ENCODE results near the gene GJB5. TPM values are rescaled to one million over a fixed set of nuclear protein-coding genes. Genes with fewer than 3 reads are reported as not detected.

GJB5 gene
- polyA plus RNA-seq, 1 of the 3 experiments (the other 2 are of a cell fraction), result not detected

DNA sequence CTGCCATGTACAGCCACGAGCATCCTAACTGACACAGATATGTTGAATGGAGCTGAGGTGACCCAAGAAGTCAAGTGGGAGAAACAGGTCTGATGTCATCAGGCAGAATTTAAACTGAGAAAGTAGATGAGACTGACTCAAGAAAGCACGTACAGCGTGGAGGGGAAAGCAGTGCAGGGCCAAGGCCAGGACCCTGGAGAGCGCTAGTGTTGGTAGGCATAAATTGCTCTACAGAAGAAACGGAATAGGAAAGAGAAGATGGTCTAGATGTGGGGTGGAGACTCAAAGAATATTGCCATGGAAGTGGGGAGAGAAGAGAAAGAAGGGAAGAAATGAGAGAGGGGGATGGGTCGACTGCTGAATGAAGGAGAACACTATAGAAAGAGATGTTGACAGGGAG, 45.3 kb upstream of the GJB5 start:
- Histone ChIP-seq H3K4me3 (ENCODE audit: low read depth in 2 of 2, low read length in 1 of 2) (no peak overlapping the region), H3K9me2 (no peaks in the 10 kb centered on the region), H3F3A (replicated peaks; ENCODE audit: insufficient read depth) (no peaks in the 10 kb centered on the region), H4K20me1 (ENCODE audit: insufficient read depth) (no peaks in the 10 kb centered on the region), H3K4me2 (no peak overlapping the region), H3K36me3 (replicated peaks in 1 of 2; ENCODE audit: control insufficient read depth in 1 of 2, insufficient read depth in 2 of 2, low read length in 1 of 2) (no peaks in the 10 kb centered on the region), H3K27me3 (ENCODE audit: insufficient read depth) (no peaks in the 10 kb centered on the region), H3K79me2 (ENCODE audit: insufficient read depth) (no peaks in the 10 kb centered on the region), H3K9ac (no peak overlapping the region), H3K4me1 (ENCODE audit: control insufficient read depth in 1 of 2, insufficient read depth in 2 of 2, low read depth in 1 of 2, low read length in 1 of 2) (peaks cover 0 to 10% of the 10 kb centered on the region in 2 experiments; a peak in 2 of 4 replicates), H2AFZ (ENCODE audit: low read depth) (no peak overlapping the region), H3K9me3 (no peaks in the 10 kb centered on the region), H3K27ac (ENCODE audit: low read depth in 2 of 2, low read length in 1 of 2) (no peak overlapping the region)
- CTCF ChIA-PET, result interaction anchor here (0.8 to 1.3 kb wide), 2 partner anchors 24 to 32 kb away, joined by 3 read pairs; no protein-coding TSS in a partner anchor
- POLR2A ChIA-PET, result no interaction called here
- TF ChIP-seq MXI1 (IDR thresholded peaks at IDR 0.05; ENCODE audit: low read depth, low read length), result no peak
- TF ChIP-seq YY1 (IDR thresholded peaks at IDR 0.05; ENCODE audit: low read depth), result no peak
- TF ChIP-seq GATA2 (CRISPR knock-in tag; IDR thresholded peaks at IDR 0.05), result no peak
- TF ChIP-seq EZH2phosphoT487 (IDR thresholded peaks at IDR 0.05; ENCODE audit: borderline replicate concordance, low read depth), result no peak
- TF ChIP-seq GABPA (IDR thresholded peaks at IDR 0.05; ENCODE audit: low read depth), result no peak
- no peak for TF ChIP-seq TAF1 (IDR thresholded peaks at IDR 0.05; ENCODE audit: borderline replicate concordance, low read depth, low read length)
- DNase-seq, result no peak
- 14% methylated on average over 6 of the region's 6 CpGs for WGBS (ENCODE audit: low lambda C conversion rate)

GRCh38 chr1:34710812-34711211, 44.0 kb upstream of the GJB5 start:
- POLR2A ChIA-PET, result no interaction called here
- H3F3A ChIP-seq (replicated peaks; ENCODE audit: insufficient read depth), result no peaks in the 10 kb centered on the region
- no peak for TF ChIP-seq RAD21 (IDR thresholded peaks at IDR 0.05; ENCODE audit: low read length)
- TF ChIP-seq CTCF (IDR thresholded peaks at IDR 0.05), result no peak
- TF ChIP-seq, protein P1, sequence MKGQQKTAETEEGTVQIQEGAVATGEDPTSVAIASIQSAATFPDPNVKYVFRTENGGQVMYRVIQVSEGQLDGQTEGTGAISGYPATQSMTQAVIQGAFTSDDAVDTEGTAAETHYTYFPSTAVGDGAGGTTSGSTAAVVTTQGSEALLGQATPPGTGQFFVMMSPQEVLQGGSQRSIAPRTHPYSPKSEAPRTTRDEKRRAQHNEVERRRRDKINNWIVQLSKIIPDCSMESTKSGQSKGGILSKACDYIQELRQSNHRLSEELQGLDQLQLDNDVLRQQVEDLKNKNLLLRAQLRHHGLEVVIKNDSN (IDR thresholded peaks at IDR 0.05; ENCODE audit: borderline replicate concordance, low read depth), result no peak
- TF ChIP-seq MEF2A (IDR thresholded peaks at IDR 0.05; ENCODE audit: borderline replicate concordance, low read depth), result no peak
- no peak for TF ChIP-seq REST (IDR thresholded peaks at IDR 0.05; ENCODE audit: low read depth, low read length)
- no peaks in the 10 kb centered on the region; a peak in 1 of 4 replicates for H3K4me1 ChIP-seq (ENCODE audit: control insufficient read depth in 1 of 2, insufficient read depth in 2 of 2, low read depth in 1 of 2, low read length in 1 of 2)
- H3K27me3 ChIP-seq (ENCODE audit: insufficient read depth), result no peaks in the 10 kb centered on the region
- no peaks in the 10 kb centered on the region for H3K36me3 ChIP-seq (replicated peaks in 1 of 2; ENCODE audit: control insufficient read depth in 1 of 2, insufficient read depth in 2 of 2, low read length in 1 of 2)
- no peak overlapping the region for H3K4me2 ChIP-seq
- H3K27ac ChIP-seq (ENCODE audit: low read depth in 2 of 2, low read length in 1 of 2), result no peak overlapping the region
- no peak overlapping the region for H3K9ac ChIP-seq
- H2AFZ ChIP-seq (ENCODE audit: low read depth), result no peak overlapping the region
- no peaks in the 10 kb centered on the region for H3K9me3 ChIP-seq
- H4K20me1 ChIP-seq (ENCODE audit: insufficient read depth), result no peaks in the 10 kb centered on the region
- CTCF ChIA-PET, result interaction anchor here (1.0 to 1.3 kb wide), 2 partner anchors 11 to 31 kb away, joined by 3 read pairs; no protein-coding TSS in a partner anchor
- no peak for DNase-seq
- no peaks in the 10 kb centered on the region for H3K79me2 ChIP-seq (ENCODE audit: insufficient read depth)
- H3K4me3 ChIP-seq (ENCODE audit: low read depth in 2 of 2, low read length in 1 of 2), result no peak overlapping the region
- no peaks in the 10 kb centered on the region for H3K9me2 ChIP-seq

Measured in SK-N-SH (cell line).